ENCODE measurements around the gene SMAD9. TPM values are rescaled to one million over a fixed set of nuclear protein-coding genes. Genes with fewer than 3 reads are reported as not detected.

The SMAD9 gene
- total and polyA plus RNA-seq, 2 of the 13 experiments (the other 11 are each of a cell fraction or from before 2014, with no cell fraction given), result 4.2 to 7.7 TPM

- BruUV-seq (replicated peaks), result no TSS peak
Observed at GRCh38 chr13:36857253-36857652, 62.8 kb downstream of the SMAD9 start.

More at GRCh38 chr13:36857253-36857652, 62.8 kb downstream of the SMAD9 start:
- FAIRE-seq (no peak), DNase-seq (ENCODE audit: low spot score) (no peak), ATAC-seq (no peak)
- Histone ChIP-seq H3K9me3 (ENCODE audit: low read length) (no peaks in the 10 kb centered on the region), H3K79me2 (ENCODE audit: insufficient read depth, low read length) (no peaks in the 10 kb centered on the region), H3K36me3 (replicated peaks in 1 of 2; ENCODE audit: control insufficient read depth in 1 of 2, insufficient read depth in 2 of 2, low read length in 2 of 2) (peaks cover 2 to 12% of the 10 kb centered on the region in 2 experiments; a peak in 4 of 5 replicates), H4K20me1 (ENCODE audit: insufficient read depth, low read length) (no peaks in the 10 kb centered on the region), H3K9ac (ENCODE audit: insufficient read depth, low read depth, low read length) (no peak overlapping the region), H2AFZ (ENCODE audit: low read length) (no peak overlapping the region), H3K27me3 (ENCODE audit: control insufficient read depth in 1 of 2, insufficient read depth in 2 of 2, low read length in 2 of 2) (no peaks in the 10 kb centered on the region), H3K4me2 (ENCODE audit: low read depth, low read length) (no peak overlapping the region), H3K4me1 (ENCODE audit: insufficient read depth, low read length) (peaks cover 11% of the 10 kb centered on the region), H3K4me3 (replicated peaks in 1 of 3; ENCODE audit: insufficient read depth in 1 of 3, low read depth in 2 of 3, low read length in 3 of 3) (no peak overlapping the region), H3K27ac (ENCODE audit: extremely low read length, insufficient read depth, low read length) (no peak overlapping the region)
- POLR2A ChIA-PET, result no interaction called here
- CTCF ChIA-PET (ENCODE audit: low intra/inter-chr PET ratio, low total read pairs), result interaction anchor here (3.5 kb wide), 1 partner anchor 124 kb away, joined by 39 read pairs; no protein-coding TSS in a partner anchor
- no peak for TF ChIP-seq MAFF (IDR thresholded peaks at IDR 0.05; ENCODE audit: low read depth, low read length)
- TF ChIP-seq KMT2A (CRISPR knock-in tag; IDR thresholded peaks at IDR 0.05), result no peak
- TF ChIP-seq GMEB1 (CRISPR knock-in tag; IDR thresholded peaks at IDR 0.05; ENCODE audit: borderline replicate concordance), result no peak
- TF ChIP-seq ZNF652 (CRISPR knock-in tag; IDR thresholded peaks at IDR 0.05; ENCODE audit: borderline replicate concordance, low read depth), result no peak
- TF ChIP-seq, protein P1, sequence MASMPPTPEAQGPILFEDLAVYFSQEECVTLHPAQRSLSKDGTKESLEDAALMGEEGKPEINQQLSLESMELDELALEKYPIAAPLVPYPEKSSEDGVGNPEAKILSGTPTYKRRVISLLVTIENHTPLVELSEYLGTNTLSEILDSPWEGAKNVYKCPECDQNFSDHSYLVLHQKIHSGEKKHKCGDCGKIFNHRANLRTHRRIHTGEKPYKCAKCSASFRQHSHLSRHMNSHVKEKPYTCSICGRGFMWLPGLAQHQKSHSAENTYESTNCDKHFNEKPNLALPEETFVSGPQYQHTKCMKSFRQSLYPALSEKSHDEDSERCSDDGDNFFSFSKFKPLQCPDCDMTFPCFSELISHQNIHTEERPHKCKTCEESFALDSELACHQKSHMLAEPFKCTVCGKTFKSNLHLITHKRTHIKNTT (CRISPR knock-in tag; IDR thresholded peaks at IDR 0.05), result no peak
- TF ChIP-seq TOPORS (CRISPR knock-in tag; IDR thresholded peaks at IDR 0.05), result no peak
- no peak for TF ChIP-seq ZNF644 (CRISPR knock-in tag; IDR thresholded peaks at IDR 0.05; ENCODE audit: low read depth)
- no peak for TF ChIP-seq CHD2 (IDR thresholded peaks at IDR 0.05; ENCODE audit: low read depth, low read length)
- TF ChIP-seq ZNF33A (CRISPR knock-in tag; IDR thresholded peaks at IDR 0.05; ENCODE audit: borderline replicate concordance), result no peak
- no peak for TF ChIP-seq ZNF101 (CRISPR knock-in tag; IDR thresholded peaks at IDR 0.05; ENCODE audit: borderline replicate concordance, low read depth)
- no peak for TF ChIP-seq HNRNPUL1 (IDR thresholded peaks at IDR 0.05; ENCODE audit: low read depth, low read length)
- no peak for TF ChIP-seq MAFG (CRISPR knock-in tag; IDR thresholded peaks at IDR 0.05)
- no peak for TF ChIP-seq RFX3 (CRISPR knock-in tag; IDR thresholded peaks at IDR 0.05)
- no peak for TF ChIP-seq CBFB (CRISPR knock-in tag; IDR thresholded peaks at IDR 0.05)
- no peak for TF ChIP-seq RXRB (CRISPR knock-in tag; IDR thresholded peaks at IDR 0.05; ENCODE audit: borderline replicate concordance)
- TF ChIP-seq ZBTB7B (CRISPR knock-in tag; IDR thresholded peaks at IDR 0.05), result no peak
- no peak for TF ChIP-seq ATM (IDR thresholded peaks at IDR 0.05; ENCODE audit: borderline replicate concordance)
- in situ Hi-C loops (cut with HindIII; ENCODE audit: extremely low pct_ligation_motif_present, low pct_unique_long_range_greater_than_20kb) (loop anchor here (5.0 kb wide), 1 partner anchor 125 kb away; no protein-coding TSS in a partner anchor), intact Hi-C loops (cut with micrococcal nuclease; ENCODE audit: unreplicated experiment) (no loop called here)

All from HepG2 (cell line).